DOHH2 (cell line): ENCODE data around the gene RNF224.

Source experiments
- H3F3A ChIP-seq: fragments of 200-600 bp; sonication (generic), shearing (Covaris generic); 2 replicates; pipeline ENCODE4 v1.6.0; 2016; ENCODE audit warnings: antibody characterized with exemption, mild to moderate bottlenecking; ENCODE audit not compliant: control insufficient read depth, insufficient read depth
- H3K27ac ChIP-seq: fragments of 200-600 bp; sonication (generic); 2 replicates; pipeline ENCODE4 v1.5.1; 2014; ENCODE audit warnings: low read depth, mild to moderate bottlenecking, low read length, moderate library complexity
- H3K27me3 ChIP-seq: fragments of 200-600 bp; sonication (generic); 2 replicates; pipeline ENCODE4 v1.6.1; 2014; ENCODE audit warnings: mild to moderate bottlenecking, low read length, mixed read lengths; ENCODE audit not compliant: control insufficient read depth
- H3K36me3 ChIP-seq: fragments of 200-600 bp; sonication (generic); 2 replicates; pipeline ENCODE4 v1.6.1; 2014; ENCODE audit warnings: mild to moderate bottlenecking, low read length, moderate library complexity, mixed read lengths; ENCODE audit not compliant: control insufficient read depth
- H3K4me1 ChIP-seq: fragments of 200-600 bp; sonication (generic); 2 replicates; pipeline ENCODE4 v1.6.1; 2014; ENCODE audit warnings: mild to moderate bottlenecking, low read length, mixed read lengths; ENCODE audit not compliant: control insufficient read depth
- H3K4me2 ChIP-seq: fragments of 200-600 bp; sonication (generic); 2 replicates; pipeline ENCODE4 v1.6.0; 2014; ENCODE audit warnings: mild to moderate bottlenecking, low read length, moderate library complexity
- H3K4me3 ChIP-seq: fragments of 200-600 bp; sonication (generic); 2 replicates; pipeline ENCODE4 v1.5.1; 2014; ENCODE audit warnings: mild to moderate bottlenecking, low read length, mixed read lengths
- H3K79me2 ChIP-seq: fragments of 200-600 bp; sonication (generic); 2 replicates; pipeline ENCODE4 v1.6.1; 2014; ENCODE audit warnings: mild to moderate bottlenecking, low read length, mixed read lengths; ENCODE audit not compliant: control insufficient read depth
- H3K9me2 ChIP-seq: fragments of 200-600 bp; sonication (generic); replicated peaks from 2 replicates; pipeline ENCODE4 v1.6.1; 2014; ENCODE audit warnings: mild to moderate bottlenecking, low read length, mixed read lengths; ENCODE audit not compliant: control insufficient read depth
- H3K9me3 ChIP-seq: fragments of 200-600 bp; sonication (generic); 2 replicates; pipeline ENCODE4 v1.6.1; 2014; ENCODE audit warnings: antibody characterized with exemption, low read length, mixed read lengths; ENCODE audit not compliant: control insufficient read depth, insufficient read depth
- H4K20me1 ChIP-seq: fragments of 200-600 bp; sonication (generic); 2 replicates; pipeline ENCODE4 v1.6.0; 2014; ENCODE audit warnings: low read depth, mild to moderate bottlenecking, antibody characterized with exemption, low read length, moderate library complexity; ENCODE audit not compliant: control insufficient read depth, insufficient read depth
- CTCF ChIP-seq: fragments of 200-600 bp; sonication (generic); IDR thresholded peaks from one replicate; pipeline ENCODE4 v1.5.1; 2014; ENCODE audit warnings: antibody characterized with exemption, mild to moderate bottlenecking, low read depth, low read length; ENCODE audit not compliant: poor library complexity, severe bottlenecking
- EZH2phosphoT487 ChIP-seq: fragments of 200-600 bp; sonication (generic); IDR thresholded peaks from 2 replicates; pipeline ENCODE4 v1.6.1; 2017; ENCODE audit warnings: borderline replicate concordance, mild to moderate bottlenecking, antibody characterized with exemption, low read length, moderate library complexity, mixed read lengths

Gene RNF224

GRCh38 chr9:137216188-137216965 is 10.9 kb upstream of the RNF224 start:
- Histone ChIP-seq H3K4me2 (no peak overlapping the region), H4K20me1 (no peaks in the 10 kb centered on the region), H3K9me2 (no peaks in the 10 kb centered on the region), H3K27me3 (no peaks in the 10 kb centered on the region), H3K36me3 (peaks cover 34% of the 10 kb centered on the region), H3K4me1 (no peaks in the 10 kb centered on the region), H3K4me3 (no peak overlapping the region), H3F3A (no peaks in the 10 kb centered on the region; the same call in 1 of the 2 replicates), H3K79me2 (no peaks in the 10 kb centered on the region), H3K9me3 (no peaks in the 10 kb centered on the region), H3K27ac (no peak overlapping the region)
- no peak for TF ChIP-seq EZH2phosphoT487

GRCh38 chr9:137217276-137218211 is 9.8 kb upstream of the RNF224 start:
- no peak overlapping the region for H3K27ac ChIP-seq
- H3K9me2 ChIP-seq = no peaks in the 10 kb centered on the region
- no peaks in the 10 kb centered on the region for H3K27me3 ChIP-seq
- H3K4me2 ChIP-seq = no peak overlapping the region
- H3K4me3 ChIP-seq = no peak overlapping the region
- TF ChIP-seq CTCF = no peak
- no peak for TF ChIP-seq EZH2phosphoT487
- peaks cover 30% of the 10 kb centered on the region for H3K36me3 ChIP-seq
- H3K9me3 ChIP-seq = no peaks in the 10 kb centered on the region
- peaks cover 3% of the 10 kb centered on the region for H3K4me1 ChIP-seq
- no peaks in the 10 kb centered on the region for H4K20me1 ChIP-seq
- no peaks in the 10 kb centered on the region for H3K79me2 ChIP-seq
- H3F3A ChIP-seq = no peaks in the 10 kb centered on the region; the same call in 1 of the 2 replicates

- Histone ChIP-seq H3F3A (no peaks in the 10 kb centered on the region; the same call in 1 of the 2 replicates), H3K27me3 (no peaks in the 10 kb centered on the region), H3K36me3 (peaks cover 25% of the 10 kb centered on the region), H3K9me3 (no peaks in the 10 kb centered on the region), H3K27ac (no peak overlapping the region), H3K4me2 (no peak overlapping the region), H3K4me3 (no peak overlapping the region), H3K79me2 (no peaks in the 10 kb centered on the region), H3K4me1 (peaks cover 10% of the 10 kb centered on the region), H3K9me2 (no peaks in the 10 kb centered on the region), H4K20me1 (no peaks in the 10 kb centered on the region)
- TF ChIP-seq EZH2phosphoT487 = no peak
- no peak for TF ChIP-seq CTCF
Observed at GRCh38 chr9:137218212-137218753, 9.0 kb upstream of the RNF224 start.
